IgD-negative memory B cell (primary cell): ENCODE results near the gene FOXQ1. TPM values are rescaled to one million over a fixed set of nuclear protein-coding genes. Genes with fewer than 3 reads are reported as not detected.
A peak's percentile ranks its signal among the peaks of the same experiment; 100 is the strongest.

ENCODE experiments used
- H3K27ac Mint-ChIP-seq, 3 donors: one replicate each; pipeline ENCODE4 v1.8.0; 2020 to 2022; ENCODE audit warnings: mild to moderate bottlenecking in 3 of 3, mixed read lengths in 3 of 3, moderate library complexity in 1 of 3
- H3K27me3 Mint-ChIP-seq: one replicate; pipeline ENCODE4 v1.8.0; 2021; ENCODE audit warnings: mixed read lengths
- H3K36me3 Mint-ChIP-seq: one replicate; pipeline ENCODE4 v1.8.0; 2020; ENCODE audit warnings: mild to moderate bottlenecking, mixed read lengths
- H3K4me1 Mint-ChIP-seq, 3 donors: one replicate each; pipeline ENCODE4 v1.8.0; 2020 to 2022; ENCODE audit warnings: mixed read lengths in 3 of 3, mild to moderate bottlenecking in 1 of 3
- H3K4me3 Mint-ChIP-seq, 4 donors: one replicate each; pipeline ENCODE4 v1.8.0; 2020 to 2022; ENCODE audit warnings: mild to moderate bottlenecking in 4 of 4, mixed read lengths in 4 of 4, moderate library complexity in 3 of 4
- H3K9me3 Mint-ChIP-seq, 3 donors: one replicate each; pipeline ENCODE4 v1.8.0; 2020 to 2021; ENCODE audit warnings: mixed read lengths in 3 of 3, mild to moderate bottlenecking in 1 of 3
- polyA plus RNA-seq: library from polyadenylated mRNA; unstranded; fragments of 300-500 nt; fragmentation: Illumina TruSeq; gene quantifications from one replicate; pipeline ENCODE4 v1.2.3, GENCODE V29; 2021

The FOXQ1 gene
- polyA plus RNA-seq, 1 donor from 2014 or later = not detected

- Mint-ChIP-seq H3K4me3 (no peak overlapping the region), H3K4me1 (no peaks in the 10 kb centered on the region), H3K27me3 (peaks cover 17% of the 10 kb centered on the region), H3K27ac (no peak overlapping the region), H3K9me3 (no peaks in the 10 kb centered on the region), H3K36me3 (no peaks in the 10 kb centered on the region)
Measured at GRCh38 chr6:1280666-1281300, 31.1 kb upstream of the FOXQ1 start.

GRCh38 chr6:1281746-1282145, 30.2 kb upstream of the FOXQ1 start:
- Mint-ChIP-seq H3K9me3 (no peaks in the 10 kb centered on the region), H3K27me3 (peaks cover 17% of the 10 kb centered on the region), H3K4me3 (no peak overlapping the region), H3K27ac (no peak overlapping the region), H3K4me1 (no peaks in the 10 kb centered on the region), H3K36me3 (no peaks in the 10 kb centered on the region)

GRCh38 chr6:1283501-1283900, 28.4 kb upstream of the FOXQ1 start:
- H3K27ac Mint-ChIP-seq = no peak overlapping the region
- H3K4me3 Mint-ChIP-seq = peak overlapping the region in 1 of 4 donors; percentile 7
- H3K9me3 Mint-ChIP-seq = no peaks in the 10 kb centered on the region
- no peaks in the 10 kb centered on the region for H3K36me3 Mint-ChIP-seq
- peaks cover 17% of the 10 kb centered on the region for H3K27me3 Mint-ChIP-seq
- H3K4me1 Mint-ChIP-seq = no peaks in the 10 kb centered on the region

GRCh38 chr6:1285556-1285955, 26.3 kb upstream of the FOXQ1 start:
- H3K9me3 Mint-ChIP-seq = no peaks in the 10 kb centered on the region
- peaks cover 17% of the 10 kb centered on the region for H3K27me3 Mint-ChIP-seq
- H3K4me1 Mint-ChIP-seq = no peaks in the 10 kb centered on the region
- no peak overlapping the region for H3K27ac Mint-ChIP-seq
- no peak overlapping the region for H3K4me3 Mint-ChIP-seq
- no peaks in the 10 kb centered on the region for H3K36me3 Mint-ChIP-seq

DNA sequence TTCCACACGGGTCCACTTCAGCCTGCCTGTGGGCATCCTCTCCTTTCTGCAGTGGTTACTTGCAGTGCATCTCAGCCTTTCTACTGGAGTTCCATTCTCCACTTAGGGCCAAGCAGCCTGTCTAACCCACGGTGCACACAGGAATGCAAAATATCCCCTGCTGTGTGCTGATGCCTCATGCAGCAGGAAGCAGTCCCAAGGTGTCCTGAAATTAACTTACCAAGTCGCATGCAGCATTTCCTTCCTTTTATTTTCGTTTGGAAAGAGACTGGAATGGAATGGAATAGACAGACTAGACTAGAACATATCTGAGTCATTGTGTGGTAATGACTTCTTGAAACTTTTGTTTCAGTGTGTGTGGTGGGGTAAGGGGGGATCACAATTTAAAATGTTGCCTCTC, 25.9 kb upstream of the FOXQ1 start:
- Mint-ChIP-seq H3K27me3 (peaks cover 17% of the 10 kb centered on the region), H3K4me3 (no peak overlapping the region), H3K27ac (no peak overlapping the region), H3K4me1 (no peaks in the 10 kb centered on the region), H3K9me3 (no peaks in the 10 kb centered on the region), H3K36me3 (no peaks in the 10 kb centered on the region)

- H3K27ac Mint-ChIP-seq = no peak overlapping the region
- peaks cover 13% of the 10 kb centered on the region for H3K27me3 Mint-ChIP-seq
- H3K4me3 Mint-ChIP-seq = no peak overlapping the region
- H3K9me3 Mint-ChIP-seq = no peaks in the 10 kb centered on the region
- H3K36me3 Mint-ChIP-seq = no peaks in the 10 kb centered on the region
- no peaks in the 10 kb centered on the region for H3K4me1 Mint-ChIP-seq
Measured at GRCh38 chr6:1287103-1287591, 24.8 kb upstream of the FOXQ1 start.

DNA sequence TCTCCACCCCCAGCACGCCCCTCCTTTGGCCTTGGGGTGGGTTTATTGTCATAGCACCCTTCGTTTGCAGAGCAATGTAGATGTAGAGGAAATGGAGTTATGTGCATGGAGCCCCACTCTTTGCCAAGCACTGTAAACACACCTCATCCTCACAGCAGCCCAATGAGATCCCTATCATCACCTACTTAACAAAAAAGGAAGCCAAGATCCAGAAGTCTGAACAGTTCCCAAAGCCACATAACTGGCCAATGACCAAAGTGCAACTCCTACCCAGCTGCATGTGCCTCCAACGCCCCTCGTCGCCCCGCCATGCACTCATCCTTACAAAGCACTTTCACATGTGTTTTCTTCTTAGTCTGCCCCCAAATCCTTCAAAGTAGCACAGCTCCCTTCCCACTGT, 21.8 kb upstream of the FOXQ1 start:
- Mint-ChIP-seq H3K9me3 (peaks cover 0 to 8% (median 3%) of the 10 kb centered on the region in 3 donors), H3K36me3 (peaks cover 1% of the 10 kb centered on the region), H3K4me3 (no peak overlapping the region), H3K4me1 (no peaks in the 10 kb centered on the region), H3K27ac (no peak overlapping the region), H3K27me3 (peaks cover 11% of the 10 kb centered on the region)

- Mint-ChIP-seq H3K27me3 (peaks cover 15% of the 10 kb centered on the region), H3K36me3 (peaks cover 2% of the 10 kb centered on the region), H3K9me3 (peaks cover 0 to 9% (median 5%) of the 10 kb centered on the region in 3 donors), H3K27ac (no peak overlapping the region), H3K4me1 (no peaks in the 10 kb centered on the region), H3K4me3 (no peak overlapping the region)
Measured at GRCh38 chr6:1290805-1291204, 21.1 kb upstream of the FOXQ1 start.

DNA sequence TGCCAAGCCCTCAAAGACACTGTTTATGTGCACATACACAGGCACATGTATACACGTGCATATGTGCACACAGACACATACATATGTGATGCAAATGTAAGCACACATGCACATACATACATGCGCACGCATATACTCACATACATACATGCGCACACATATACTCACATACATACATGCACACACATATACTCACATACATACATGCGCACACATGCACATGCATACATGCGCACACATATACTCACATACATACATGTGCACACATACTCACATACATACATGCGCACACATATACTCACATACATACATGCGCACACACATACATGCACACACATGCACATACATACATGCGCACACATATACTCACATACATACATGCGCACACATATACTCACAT, 20.5 kb upstream of the FOXQ1 start:
- Mint-ChIP-seq H3K4me3 (no peak overlapping the region), H3K4me1 (no peaks in the 10 kb centered on the region), H3K27me3 (peaks cover 18% of the 10 kb centered on the region), H3K36me3 (peaks cover 2% of the 10 kb centered on the region), H3K27ac (no peak overlapping the region), H3K9me3 (peaks cover 0 to 9% (median 5%) of the 10 kb centered on the region in 3 donors)

DNA sequence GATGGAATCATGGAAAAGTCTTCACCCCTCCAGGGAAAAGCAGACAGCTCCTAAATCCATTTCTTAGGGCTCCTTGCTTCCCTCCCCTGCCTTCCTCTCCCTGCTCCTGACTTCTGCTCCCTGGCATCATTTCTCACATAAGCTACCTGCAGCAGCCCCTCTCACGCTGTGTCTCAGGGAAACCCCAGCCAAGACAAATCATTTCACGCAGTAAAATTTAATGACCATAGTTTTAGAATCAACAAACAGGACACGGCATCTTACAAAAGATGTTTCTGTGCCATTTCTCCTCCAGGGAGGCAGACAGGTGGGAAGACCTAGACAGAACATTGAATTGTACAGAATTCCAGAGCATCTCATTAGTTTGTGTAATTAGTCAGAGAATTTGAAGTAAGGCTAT, 16.5 kb upstream of the FOXQ1 start:
- peaks cover 0 to 11% (median 5%) of the 10 kb centered on the region in 3 donors for H3K9me3 Mint-ChIP-seq
- H3K27ac Mint-ChIP-seq = no peak overlapping the region
- H3K36me3 Mint-ChIP-seq = peaks cover 2% of the 10 kb centered on the region
- no peak overlapping the region for H3K4me3 Mint-ChIP-seq
- no peaks in the 10 kb centered on the region for H3K4me1 Mint-ChIP-seq
- H3K27me3 Mint-ChIP-seq = peaks cover 12% of the 10 kb centered on the region

- H3K36me3 Mint-ChIP-seq = peaks cover 2% of the 10 kb centered on the region
- H3K4me1 Mint-ChIP-seq = no peaks in the 10 kb centered on the region
- H3K4me3 Mint-ChIP-seq = no peak overlapping the region
- H3K27ac Mint-ChIP-seq = no peak overlapping the region
- peaks cover 3 to 13% (median 5%) of the 10 kb centered on the region in 3 donors for H3K9me3 Mint-ChIP-seq
- peaks cover 12% of the 10 kb centered on the region for H3K27me3 Mint-ChIP-seq
Measured at GRCh38 chr6:1296079-1296478, 15.8 kb upstream of the FOXQ1 start.

DNA sequence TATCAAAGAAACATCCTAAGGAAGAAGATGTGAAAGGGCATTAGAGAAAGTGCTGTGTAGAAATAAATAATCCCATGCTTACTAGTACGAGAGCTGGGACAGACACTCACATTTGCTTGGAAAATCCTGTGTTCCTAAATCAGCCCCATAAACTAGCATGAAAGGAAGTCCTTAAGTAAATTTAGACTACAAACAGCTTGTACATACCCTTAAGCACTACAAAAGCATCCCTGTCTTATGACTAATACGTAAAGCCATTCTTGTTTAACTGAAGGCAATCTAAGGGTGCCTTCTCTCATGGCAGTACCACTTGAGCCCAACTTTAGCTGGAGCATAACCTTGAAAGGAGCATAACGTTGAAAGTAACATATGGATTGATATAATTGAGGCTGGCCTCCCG, 15.4 kb upstream of the FOXQ1 start:
- no peaks in the 10 kb centered on the region for H3K4me1 Mint-ChIP-seq
- peaks cover 12% of the 10 kb centered on the region for H3K27me3 Mint-ChIP-seq
- H3K36me3 Mint-ChIP-seq = peaks cover 2% of the 10 kb centered on the region
- H3K9me3 Mint-ChIP-seq = peaks cover 5 to 14% (median 8%) of the 10 kb centered on the region in 3 donors
- no peak overlapping the region for H3K4me3 Mint-ChIP-seq
- no peak overlapping the region for H3K27ac Mint-ChIP-seq

DNA sequence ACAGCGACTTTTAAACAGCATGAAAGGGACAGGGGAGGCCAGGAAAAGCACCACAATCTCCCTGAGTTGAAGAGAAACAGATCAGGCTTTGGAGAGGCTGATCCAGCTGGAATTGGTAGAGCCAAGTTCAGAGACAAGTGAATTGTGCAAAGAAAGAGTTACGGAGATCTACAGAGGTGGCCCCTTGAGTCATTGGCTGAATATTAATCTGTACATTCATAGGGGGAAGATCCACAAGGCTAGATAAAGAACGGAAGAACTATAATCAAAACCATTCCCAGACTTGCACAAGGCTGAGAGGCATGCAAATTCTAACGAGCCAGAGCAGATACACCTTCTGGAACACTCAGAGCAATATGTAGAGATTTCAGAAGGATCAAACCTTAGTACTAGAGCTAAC, 14.2 kb upstream of the FOXQ1 start:
- H3K4me1 Mint-ChIP-seq = no peaks in the 10 kb centered on the region
- peaks cover 9 to 16% (median 15%) of the 10 kb centered on the region in 3 donors for H3K9me3 Mint-ChIP-seq
- H3K4me3 Mint-ChIP-seq = no peak overlapping the region
- no peak overlapping the region for H3K27ac Mint-ChIP-seq
- peaks cover 12% of the 10 kb centered on the region for H3K27me3 Mint-ChIP-seq
- H3K36me3 Mint-ChIP-seq = peaks cover 2% of the 10 kb centered on the region

GRCh38 chr6:1298768-1299167, 13.1 kb upstream of the FOXQ1 start:
- H3K9me3 Mint-ChIP-seq = peaks cover 9 to 17% (median 15%) of the 10 kb centered on the region in 3 donors
- H3K27ac Mint-ChIP-seq = no peak overlapping the region
- peaks cover 2% of the 10 kb centered on the region for H3K36me3 Mint-ChIP-seq
- no peak overlapping the region for H3K4me3 Mint-ChIP-seq
- H3K27me3 Mint-ChIP-seq = peaks cover 12% of the 10 kb centered on the region
- H3K4me1 Mint-ChIP-seq = no peaks in the 10 kb centered on the region

DNA sequence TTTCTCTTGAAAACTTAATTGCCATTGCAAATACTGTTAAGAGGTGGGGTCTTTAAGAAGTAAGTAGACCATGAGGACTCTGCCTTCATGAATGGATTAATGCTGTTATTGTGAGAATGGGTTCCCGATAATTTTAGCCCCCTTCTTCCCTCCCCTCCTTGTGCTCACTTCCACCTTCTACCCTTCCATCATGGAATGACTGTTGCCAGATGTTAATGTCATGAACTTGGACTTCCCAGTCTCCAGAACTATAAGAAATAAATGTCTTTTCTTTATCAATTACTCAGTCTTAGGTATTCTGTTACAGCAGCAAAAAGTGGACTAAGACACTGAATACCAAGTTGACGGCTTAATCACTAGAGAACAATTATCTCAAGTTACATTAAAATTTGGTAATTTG, 5.8 kb upstream of the FOXQ1 start:
- Mint-ChIP-seq H3K27ac (no peak overlapping the region), H3K4me1 (peaks cover 2 to 7% (median 3%) of the 10 kb centered on the region in 3 donors), H3K4me3 (no peak overlapping the region), H3K9me3 (peaks cover 11 to 26% (median 16%) of the 10 kb centered on the region in 3 donors), H3K27me3 (peaks cover 25% of the 10 kb centered on the region), H3K36me3 (no peaks in the 10 kb centered on the region)

GRCh38 chr6:1309366-1309765, 2.5 kb upstream of the FOXQ1 start:
- Mint-ChIP-seq H3K36me3 (no peaks in the 10 kb centered on the region), H3K27me3 (peaks cover 38% of the 10 kb centered on the region), H3K27ac (no peak overlapping the region), H3K9me3 (peaks cover 3 to 14% (median 8%) of the 10 kb centered on the region in 3 donors), H3K4me3 (no peak overlapping the region), H3K4me1 (peaks cover 5 to 15% (median 6%) of the 10 kb centered on the region in 3 donors)
